Measurements from ENCODE around the gene SLC44A4.
"Not testable (repeated sequence)": the region's sequence is repeated elsewhere in the genome, so short reads cannot be mapped to it uniquely, and the experiment has no call there.

GRCh38 chr6:31820399-31820798, 58.4 kb downstream of the SLC44A4 start:
- TF ChIP-seq CTCF (IDR thresholded peaks at IDR 0.05; ENCODE audit: borderline replicate concordance, extremely low read depth, low read length, poor library complexity, severe bottlenecking); EZH2 (IDR thresholded peaks at IDR 0.05; ENCODE audit: borderline replicate concordance, low read depth, low read length, severe bottlenecking): not testable (repeated sequence)

All from DND-41 (cell line).